ENCODE data around the gene ATP8A1.

DNA sequence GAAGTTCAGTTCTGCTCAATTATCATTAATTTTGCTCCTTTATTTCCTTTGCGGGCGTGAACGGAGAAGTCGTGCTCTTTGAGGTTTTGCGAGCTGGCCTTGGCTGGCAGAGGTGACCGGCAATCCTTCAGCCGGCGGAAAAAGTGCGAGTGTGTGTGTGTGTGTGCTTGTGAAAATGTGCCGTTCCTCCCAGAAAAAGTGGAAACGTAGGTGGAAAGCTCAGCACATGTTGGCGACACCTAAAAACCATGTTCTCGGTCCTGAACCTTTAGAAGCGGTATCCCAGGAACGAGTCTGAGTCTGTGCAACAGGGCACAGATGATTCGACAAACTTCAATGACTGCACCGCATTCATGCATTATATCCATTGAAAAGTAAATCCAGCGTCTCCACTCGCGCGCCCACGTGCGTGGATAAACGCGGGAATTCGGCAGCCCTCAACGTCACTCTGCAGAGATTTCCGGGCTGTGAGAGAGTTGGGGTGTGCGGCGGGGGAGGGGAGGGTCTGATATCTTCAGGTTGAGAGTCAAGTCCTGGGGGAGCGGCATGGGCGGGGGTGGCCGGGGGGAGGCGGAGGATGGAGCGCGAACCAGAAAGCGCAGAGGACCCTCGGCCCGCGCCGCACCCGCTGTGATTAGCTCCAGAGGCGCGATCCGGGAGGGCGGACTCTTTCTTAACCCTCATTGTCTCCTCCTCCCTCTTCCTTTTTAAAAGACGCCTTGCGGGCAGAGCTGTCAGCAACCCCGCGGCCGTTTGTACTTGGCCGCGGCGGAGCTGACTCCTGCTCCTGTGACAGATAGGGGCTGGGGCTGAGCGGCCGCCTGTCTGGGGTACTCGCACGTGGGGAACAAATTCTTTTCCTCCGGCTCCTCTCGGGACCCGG is 259.9 kb downstream of the ATP8A1 start, which contains the start of gene SHISA3:
- TF ChIP-seq, protein P1, sequence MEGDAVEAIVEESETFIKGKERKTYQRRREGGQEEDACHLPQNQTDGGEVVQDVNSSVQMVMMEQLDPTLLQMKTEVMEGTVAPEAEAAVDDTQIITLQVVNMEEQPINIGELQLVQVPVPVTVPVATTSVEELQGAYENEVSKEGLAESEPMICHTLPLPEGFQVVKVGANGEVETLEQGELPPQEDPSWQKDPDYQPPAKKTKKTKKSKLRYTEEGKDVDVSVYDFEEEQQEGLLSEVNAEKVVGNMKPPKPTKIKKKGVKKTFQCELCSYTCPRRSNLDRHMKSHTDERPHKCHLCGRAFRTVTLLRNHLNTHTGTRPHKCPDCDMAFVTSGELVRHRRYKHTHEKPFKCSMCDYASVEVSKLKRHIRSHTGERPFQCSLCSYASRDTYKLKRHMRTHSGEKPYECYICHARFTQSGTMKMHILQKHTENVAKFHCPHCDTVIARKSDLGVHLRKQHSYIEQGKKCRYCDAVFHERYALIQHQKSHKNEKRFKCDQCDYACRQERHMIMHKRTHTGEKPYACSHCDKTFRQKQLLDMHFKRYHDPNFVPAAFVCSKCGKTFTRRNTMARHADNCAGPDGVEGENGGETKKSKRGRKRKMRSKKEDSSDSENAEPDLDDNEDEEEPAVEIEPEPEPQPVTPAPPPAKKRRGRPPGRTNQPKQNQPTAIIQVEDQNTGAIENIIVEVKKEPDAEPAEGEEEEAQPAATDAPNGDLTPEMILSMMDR (IDR thresholded peaks at IDR 0.05 in 4 of 5, conservative IDR thresholded peaks at IDR 0.05 in 1 of 5) = no peak
- TF ChIP-seq POLR2A (IDR thresholded peaks at IDR 0.05) = no peak

Measured in gastrocnemius medialis (tissue), 4 donors.